GM12801 (cell line): Measurements from ENCODE around the gene DRC3.

Experiments used
- TF ChIP-seq, protein P1 (sequence below): IDR thresholded peaks from one replicate; pipeline ENCODE4 v1.5.1; 2011; ENCODE audit warnings: control low read depth; ENCODE audit not compliant: insufficient read length; ENCODE audit errors: extremely low read depth

Gene DRC3

DNA sequence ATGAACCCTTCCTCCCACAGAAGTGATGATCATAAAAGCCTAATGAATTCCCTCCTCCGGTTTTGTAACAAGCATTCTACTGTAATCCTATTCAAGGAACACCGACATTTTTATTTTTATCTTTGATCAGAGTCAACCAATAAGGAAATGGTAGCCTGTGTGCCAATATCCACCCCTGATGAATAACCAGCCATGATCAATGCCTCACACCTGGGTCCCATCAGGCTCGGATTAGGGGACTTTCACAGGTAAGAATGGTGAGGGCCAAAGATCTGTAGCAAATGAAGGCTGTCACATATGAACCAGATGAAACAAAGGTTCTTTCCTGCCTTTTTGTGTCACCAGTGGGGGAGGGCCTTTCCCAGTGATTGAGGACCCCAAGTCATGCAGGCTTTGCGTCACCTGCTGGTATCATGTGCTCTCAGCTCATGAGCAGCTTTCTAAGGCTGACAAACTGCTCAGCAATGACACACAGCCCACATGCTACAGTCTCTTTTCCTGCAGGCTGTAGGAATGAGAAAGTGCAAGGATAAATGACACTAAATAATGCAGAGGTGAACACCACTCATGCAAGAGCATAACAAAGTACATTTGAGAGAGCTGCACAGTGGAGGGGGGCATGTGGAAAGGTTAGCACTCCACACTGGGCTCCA, 35.3 kb upstream of the DRC3 start:
- TF ChIP-seq, protein P1, sequence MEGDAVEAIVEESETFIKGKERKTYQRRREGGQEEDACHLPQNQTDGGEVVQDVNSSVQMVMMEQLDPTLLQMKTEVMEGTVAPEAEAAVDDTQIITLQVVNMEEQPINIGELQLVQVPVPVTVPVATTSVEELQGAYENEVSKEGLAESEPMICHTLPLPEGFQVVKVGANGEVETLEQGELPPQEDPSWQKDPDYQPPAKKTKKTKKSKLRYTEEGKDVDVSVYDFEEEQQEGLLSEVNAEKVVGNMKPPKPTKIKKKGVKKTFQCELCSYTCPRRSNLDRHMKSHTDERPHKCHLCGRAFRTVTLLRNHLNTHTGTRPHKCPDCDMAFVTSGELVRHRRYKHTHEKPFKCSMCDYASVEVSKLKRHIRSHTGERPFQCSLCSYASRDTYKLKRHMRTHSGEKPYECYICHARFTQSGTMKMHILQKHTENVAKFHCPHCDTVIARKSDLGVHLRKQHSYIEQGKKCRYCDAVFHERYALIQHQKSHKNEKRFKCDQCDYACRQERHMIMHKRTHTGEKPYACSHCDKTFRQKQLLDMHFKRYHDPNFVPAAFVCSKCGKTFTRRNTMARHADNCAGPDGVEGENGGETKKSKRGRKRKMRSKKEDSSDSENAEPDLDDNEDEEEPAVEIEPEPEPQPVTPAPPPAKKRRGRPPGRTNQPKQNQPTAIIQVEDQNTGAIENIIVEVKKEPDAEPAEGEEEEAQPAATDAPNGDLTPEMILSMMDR, result no peak

DNA sequence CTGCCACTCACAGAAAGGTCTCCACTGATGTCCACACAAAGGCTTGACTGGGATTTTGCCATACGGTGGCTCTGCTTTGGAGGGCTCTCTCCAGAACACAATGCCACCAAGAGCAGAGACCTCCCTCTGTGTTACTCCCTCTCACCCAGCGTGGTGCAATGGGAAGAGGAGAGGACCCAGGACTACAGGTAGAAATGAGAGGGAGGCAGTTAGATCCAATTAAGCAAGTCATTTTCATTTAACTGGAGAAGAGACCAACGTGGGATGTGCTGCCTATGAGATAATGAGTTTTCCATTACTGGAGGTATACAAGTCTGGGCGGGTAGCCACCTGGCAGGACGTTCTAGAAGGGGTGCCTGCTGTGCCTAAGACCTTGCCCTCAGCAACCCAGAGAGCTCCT, 34.7 kb upstream of the DRC3 start:
- TF ChIP-seq, protein P1, result no peak

GRCh38 chr17:17938388-17939107, 34.1 kb upstream of the DRC3 start:
- TF ChIP-seq, protein P1, result no peak

- TF ChIP-seq, protein P1, result no peak
Observed at GRCh38 chr17:17940441-17940911, 32.2 kb upstream of the DRC3 start.

DNA sequence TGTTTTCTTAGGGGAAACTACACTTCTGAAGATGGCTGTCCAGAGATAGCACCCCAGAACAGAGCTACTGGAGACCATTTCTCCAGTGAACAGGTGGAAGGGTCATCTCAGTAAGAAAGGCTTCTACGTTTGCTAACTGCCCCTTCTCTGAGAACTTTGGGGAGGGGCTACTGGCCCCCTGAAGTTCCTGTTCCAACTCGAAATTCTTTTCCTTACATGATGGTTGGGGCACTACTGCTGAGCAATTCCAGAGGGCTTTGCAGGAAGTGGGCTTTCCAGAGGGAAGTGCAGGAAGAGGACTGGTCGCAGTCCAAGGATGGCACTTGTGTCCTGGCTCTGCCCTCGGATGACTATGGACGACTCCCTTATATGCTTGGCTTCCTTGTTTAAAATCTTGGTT, 31.6 kb upstream of the DRC3 start:
- TF ChIP-seq, protein P1, result no peak

- TF ChIP-seq, protein P1, result no peak
Observed at GRCh38 chr17:17942846-17943245, 29.8 kb upstream of the DRC3 start.

- TF ChIP-seq, protein P1, result no peak
Observed at GRCh38 chr17:17943281-17943984, 29.2 kb upstream of the DRC3 start.
